Neuronal stem cell (in vitro differentiated cells): ENCODE measurements around the gene VAMP7.
"Not testable (repeated sequence)": the region's sequence is repeated elsewhere in the genome, so short reads cannot be mapped to it uniquely, and the experiment has no call there.

Experiments used
- DNase-seq: peaks from one replicate; pipeline ENCODE4 v3.0.0-alpha.2; 2013; ENCODE audit warnings: low spot score
- H2AFZ ChIP-seq: one replicate; pipeline ENCODE4 v1.6.1; 2013; ENCODE audit warnings: mild to moderate bottlenecking, low read length, inconsistent platforms
- H2AK5ac ChIP-seq: 2 replicates; pipeline ENCODE4 v1.6.1; 2013; ENCODE audit warnings: low read depth, mild to moderate bottlenecking, inconsistent platforms, low read length, moderate library complexity, mixed read lengths
- H2BK120ac ChIP-seq: 2 replicates; pipeline ENCODE4 v1.6.1; 2013; ENCODE audit warnings: low read depth, mild to moderate bottlenecking, inconsistent platforms, low read length, moderate library complexity, mixed read lengths
- H2BK12ac ChIP-seq: one replicate; pipeline ENCODE4 v1.6.1; 2013; ENCODE audit warnings: low read length, inconsistent platforms
- H2BK15ac ChIP-seq: 2 replicates; pipeline ENCODE4 v1.6.1; 2013; ENCODE audit warnings: mild to moderate bottlenecking, low read length, inconsistent platforms, mixed read lengths
- H2BK5ac ChIP-seq: one replicate; pipeline ENCODE4 v1.6.1; 2013; ENCODE audit warnings: inconsistent platforms, mild to moderate bottlenecking, low read length, moderate library complexity
- H3K14ac ChIP-seq: one replicate; pipeline ENCODE4 v1.6.1; 2013; ENCODE audit warnings: low read length, inconsistent platforms
- H3K18ac ChIP-seq: 2 replicates; pipeline ENCODE4 v1.6.1; 2013; ENCODE audit warnings: low read length, inconsistent platforms
- H3K23ac ChIP-seq: 2 replicates; pipeline ENCODE4 v1.6.1; 2013; ENCODE audit warnings: low read depth, mild to moderate bottlenecking, mixed read lengths, low read length, inconsistent platforms; ENCODE audit not compliant: poor library complexity
- H3K27ac ChIP-seq: replicated peaks from 3 replicates; pipeline ENCODE4 v1.5.1; 2013; ENCODE audit warnings: low read length, inconsistent platforms
- H3K27me3 ChIP-seq, 3 experiments: 2 replicates each; pipeline ENCODE4 v1.6.1; 2013; ENCODE audit warnings: low read length in 3 of 3, mild to moderate bottlenecking in 2 of 3, inconsistent platforms in 1 of 3, low read depth in 1 of 3, mixed read lengths in 1 of 3, moderate library complexity in 1 of 3; ENCODE audit not compliant: control insufficient read depth in 3 of 3, insufficient read depth in 3 of 3
- H3K36me3 ChIP-seq, 2 donors: replicated peaks in 1 of 2; 2 replicates each; pipeline ENCODE4 v1.6.1; 2013; ENCODE audit warnings: low read length in 2 of 2; ENCODE audit not compliant: control insufficient read depth in 2 of 2, insufficient read depth in 2 of 2
- H3K4ac ChIP-seq: 2 replicates; pipeline ENCODE4 v1.6.1; 2013; ENCODE audit warnings: inconsistent platforms, mild to moderate bottlenecking, low read length, moderate library complexity
- H3K4me1 ChIP-seq, 2 donors: 1 replicate in 1 of 2; 2 replicates in 1 of 2; pipeline ENCODE4 v1.6.1; 2013; ENCODE audit warnings: low read length in 2 of 2, low read depth in 1 of 2; ENCODE audit not compliant: control insufficient read depth in 2 of 2, insufficient read depth in 1 of 2
- H3K4me2 ChIP-seq: one replicate; pipeline ENCODE4 v1.6.1; 2013; ENCODE audit warnings: mild to moderate bottlenecking, low read length, inconsistent platforms; ENCODE audit not compliant: insufficient read depth, poor library complexity, severe bottlenecking
- H3K4me3 ChIP-seq, 2 donors: 2 replicates each; pipeline ENCODE4 v1.5.1; 2013; ENCODE audit warnings: low read length in 2 of 2, mild to moderate bottlenecking in 2 of 2, inconsistent platforms in 1 of 2, moderate library complexity in 1 of 2
- H3K79me1 ChIP-seq: one replicate; pipeline ENCODE4 v1.6.1; 2013; ENCODE audit warnings: low read depth, mild to moderate bottlenecking, inconsistent platforms, low read length, moderate library complexity
- H3K9ac ChIP-seq: one replicate; pipeline ENCODE4 v1.6.1; 2013; ENCODE audit warnings: mild to moderate bottlenecking, low read depth, low read length, inconsistent platforms; ENCODE audit not compliant: poor library complexity
- H3K9me3 ChIP-seq, 2 donors: replicated peaks in 1 of 2; 2 replicates each; pipeline versions ENCODE3 to v1.6.1; 2013; ENCODE audit warnings: low read length in 2 of 2, mild to moderate bottlenecking in 2 of 2, inconsistent platforms in 1 of 2, low read depth in 1 of 2, mixed read lengths in 1 of 2, moderate library complexity in 1 of 2; ENCODE audit not compliant: control insufficient read depth in 2 of 2, insufficient read depth in 1 of 2
- H4K8ac ChIP-seq: one replicate; pipeline ENCODE4 v1.6.1; 2013; ENCODE audit warnings: low read depth, mild to moderate bottlenecking, inconsistent platforms, low read length, moderate library complexity
- H4K91ac ChIP-seq: one replicate; pipeline ENCODE4 v1.6.1; 2013; ENCODE audit warnings: low read length, low read depth, mild to moderate bottlenecking, inconsistent platforms; ENCODE audit not compliant: poor library complexity
- WGBS, 2 donors: extraction: QIAGEN DNeasy Blood & Tissue Kit; methylation state at CpG; one replicate each; pipeline ENCODE4 v1.1.7; 2013; ENCODE audit warnings: missing lambda C conversion rate in 2 of 2, mixed read lengths in 1 of 2; ENCODE audit not compliant: insufficient read length in 2 of 2, insufficient replicate concordance in 1 of 2; ENCODE audit errors: extremely low coverage in 2 of 2; 5-methylcytosine and 5-hydroxymethylcytosine counted together

Gene VAMP7

GRCh38 chrX:155899366-155899765, 18.2 kb downstream of the VAMP7 start:
- no peak for DNase-seq
- WGBS, 2 donors: no CpG with 5 or more reads among the region's 3 CpGs
- no peak overlapping the region for H3K14ac ChIP-seq
- H3K4me1 ChIP-seq: no peaks in the 10 kb centered on the region
- H4K91ac ChIP-seq: no peak overlapping the region
- H3K27ac ChIP-seq: no peak overlapping the region
- no peaks in the 10 kb centered on the region for H3K79me1 ChIP-seq
- no peak overlapping the region for H2BK12ac ChIP-seq
- H2AK5ac ChIP-seq: no peak overlapping the region
- no peak overlapping the region for H3K4ac ChIP-seq
- no peak overlapping the region for H4K8ac ChIP-seq
- H2BK120ac ChIP-seq: no peak overlapping the region
- peaks cover 3 to 5% of the 10 kb centered on the region in 2 donors for H3K9me3 ChIP-seq
- no peak overlapping the region for H3K9ac ChIP-seq
- H3K4me2 ChIP-seq: no peak overlapping the region
- H2BK5ac ChIP-seq: no peak overlapping the region
- H2BK15ac ChIP-seq: no peak overlapping the region
- H3K23ac ChIP-seq: no peak overlapping the region
- no peak overlapping the region for H2AFZ ChIP-seq
- peaks cover 0 to 32% of the 10 kb centered on the region in 2 donors for H3K36me3 ChIP-seq
- no peaks in the 10 kb centered on the region for H3K27me3 ChIP-seq
- no peak overlapping the region for H3K18ac ChIP-seq
- no peak overlapping the region for H3K4me3 ChIP-seq

GRCh38 chrX:155900765-155901164, 19.6 kb downstream of the VAMP7 start:
- H2BK12ac ChIP-seq: no peak overlapping the region
- H4K91ac ChIP-seq: no peak overlapping the region
- no peak overlapping the region for H3K4me2 ChIP-seq
- no peak overlapping the region for H3K9ac ChIP-seq
- H4K8ac ChIP-seq: no peak overlapping the region
- no peak overlapping the region for H2AK5ac ChIP-seq
- no peak overlapping the region for H3K27ac ChIP-seq
- no CpG with 5 or more reads among the region's 2 CpGs for WGBS, 2 donors
- no peak overlapping the region for H3K23ac ChIP-seq
- no peak overlapping the region for H2BK15ac ChIP-seq
- no peak overlapping the region for H2BK120ac ChIP-seq
- no peak overlapping the region for H2AFZ ChIP-seq
- no peaks in the 10 kb centered on the region for H3K79me1 ChIP-seq
- H3K9me3 ChIP-seq: peaks cover 2 to 3% of the 10 kb centered on the region in 2 donors
- no peaks in the 10 kb centered on the region for H3K27me3 ChIP-seq
- H3K4me1 ChIP-seq: no peaks in the 10 kb centered on the region
- no peak for DNase-seq
- no peak overlapping the region for H3K4me3 ChIP-seq
- H3K18ac ChIP-seq: no peak overlapping the region
- H3K4ac ChIP-seq: no peak overlapping the region
- H3K36me3 ChIP-seq: peaks cover 0 to 25% of the 10 kb centered on the region in 2 donors
- no peak overlapping the region for H2BK5ac ChIP-seq
- no peak overlapping the region for H3K14ac ChIP-seq

GRCh38 chrX:155907661-155908060, 26.5 kb downstream of the VAMP7 start:
- not testable (repeated sequence) for H3K79me1 ChIP-seq, H3K27ac ChIP-seq, H3K14ac ChIP-seq, H2BK12ac ChIP-seq, H2BK15ac ChIP-seq, H3K4me2 ChIP-seq, H2AK5ac ChIP-seq, H3K36me3 ChIP-seq, H3K4ac ChIP-seq, H3K27me3 ChIP-seq, H4K91ac ChIP-seq, H3K4me3 ChIP-seq, H3K9ac ChIP-seq, DNase-seq, H3K23ac ChIP-seq, H2BK5ac ChIP-seq, H2AFZ ChIP-seq, H3K9me3 ChIP-seq, H2BK120ac ChIP-seq, H3K18ac ChIP-seq, H3K4me1 ChIP-seq, H4K8ac ChIP-seq
- WGBS, 2 donors: no CpG with 5 or more reads among the region's 26 CpGs

- no peaks in the 10 kb centered on the region for H3K9me3 ChIP-seq
- no peak overlapping the region for H4K8ac ChIP-seq
- no peak overlapping the region for H2BK15ac ChIP-seq
- no peak overlapping the region for H2BK12ac ChIP-seq
- WGBS, 2 donors: no CpG with 5 or more reads among the region's 2 CpGs
- H3K18ac ChIP-seq: no peak overlapping the region
- no peak overlapping the region for H3K4me2 ChIP-seq
- DNase-seq: no peak
- no peak overlapping the region for H2BK5ac ChIP-seq
- H3K9ac ChIP-seq: no peak overlapping the region
- no peak overlapping the region for H3K4ac ChIP-seq
- no peak overlapping the region for H3K4me3 ChIP-seq
- no peaks in the 10 kb centered on the region for H3K4me1 ChIP-seq
- H3K36me3 ChIP-seq: peaks cover 0 to 6% of the 10 kb centered on the region in 2 donors
- no peak overlapping the region for H2AFZ ChIP-seq
- H3K79me1 ChIP-seq: no peaks in the 10 kb centered on the region
- H2AK5ac ChIP-seq: no peak overlapping the region
- no peak overlapping the region for H3K14ac ChIP-seq
- no peak overlapping the region for H2BK120ac ChIP-seq
- H3K27ac ChIP-seq: no peak overlapping the region
- no peak overlapping the region for H3K23ac ChIP-seq
- no peaks in the 10 kb centered on the region for H3K27me3 ChIP-seq
- no peak overlapping the region for H4K91ac ChIP-seq
Measured at GRCh38 chrX:155923200-155923599, 42.1 kb downstream of the VAMP7 start.
